WTC11 (cell line): ENCODE measurements around the gene PSG7. TPM values are rescaled to one million over a fixed set of nuclear protein-coding genes. Genes with fewer than 3 reads are reported as not detected.

Experiments used
- total RNA-seq: library from RNA; stranded (reverse); gene quantifications from 3 replicates; pipeline ENCODE4 v1.2.3, GENCODE V29; 2021

The PSG7 gene
- total RNA-seq, 1 experiment from 2014 or later = not detected

Other genes with a start within 250 kb of the PSG7 start
- not detected in 3 replicates for gene PSG3, start 196.7 kb downstream of the PSG7 start, total RNA-seq
- gene PSG8, start 171.5 kb downstream of the PSG7 start, total RNA-seq = 0.21 TPM in 1 of 3 replicates, not detected in the others
- not detected in 3 replicates for gene PSG1, start 57.5 kb downstream of the PSG7 start, total RNA-seq
- not detected in 3 replicates for gene PSG6, start 19.3 kb downstream of the PSG7 start, total RNA-seq
- gene PSG11, start 89.3 kb upstream of the PSG7 start, total RNA-seq = not detected in 3 replicates
- not detected in 3 replicates for gene PSG2, start 145.5 kb upstream of the PSG7 start, total RNA-seq
- gene PSG5, start 249.3 kb upstream of the PSG7 start, total RNA-seq = not detected in 3 replicates